K562 (cell line): ENCODE measurements around the gene OBSCN. TPM values are rescaled to one million over a fixed set of nuclear protein-coding genes. Genes with fewer than 3 reads are reported as not detected.

Experiments
- BCLAF1 ChIP-seq, 2 experiments: fragments of 450-650 bp in 1 of 2; IDR thresholded peaks; 2 replicates each; pipeline ENCODE4 v1.6.1; 2011 to 2017; ENCODE audit warnings: low read depth in 2 of 2, antibody characterized with exemption in 1 of 2, borderline replicate concordance in 1 of 2, low read length in 1 of 2, mild to moderate bottlenecking in 1 of 2, mixed read lengths in 1 of 2; ENCODE audit not compliant: control insufficient read depth in 1 of 2
- DNMT1 ChIP-seq: fragments of 450-650 bp; IDR thresholded peaks from 2 replicates; pipeline ENCODE4 v1.6.1; 2016; ENCODE audit warnings: antibody characterized with exemption, mild to moderate bottlenecking
- NR3C1 ChIP-seq: sonication (generic); formaldehyde crosslinking; IDR thresholded peaks from 2 replicates; pipeline ENCODE4 v1.8.1; 2022; ENCODE audit warnings: missing genetic modification reagents
- RAD21 ChIP-seq, 2 experiments: fragments of 250-450 bp in 1 of 2; fragments of 450-650 bp in 1 of 2; sonication (Bioruptor Pico) in 1 of 2; formaldehyde crosslinking in 1 of 2; IDR thresholded peaks in 1 of 2; conservative IDR thresholded peaks in 1 of 2; 2 replicates each; pipeline versions ENCODE4 v1.4.0 to v1.8.0; 2020 to 2022; ENCODE audit warnings: mild to moderate bottlenecking in 2 of 2, moderate library complexity in 1 of 2
- SMARCA5 ChIP-seq: fragments of 450-650 bp; IDR thresholded peaks from 2 replicates; pipeline ENCODE4 v1.6.1; 2016
- polyA plus RNA-seq, 8 experiments: library from polyadenylated mRNA; depleted of rRNA in 4 of 8; stranded (reverse) in 5 of 8; unstranded in 3 of 8; fragments of >200 nt; fragmentation: Nextera tagmentation in 2 of 8; fragmentation: Illumina TruSeq in 1 of 8; extraction: Ambion mirVana in 2 of 8; extraction: Trizol in 1 of 8; gene quantifications; 2 replicates each; pipeline versions ENCODE4 v1.2.1 to v1.2.3, GENCODE V29; 2011 to 2014; ENCODE audit warnings: inconsistent platforms in 1 of 8, missing spikeins in 1 of 8
- total RNA-seq, 7 experiments: library from RNA; depleted of rRNA in 6 of 7; stranded (reverse); fragments of >200 nt in 6 of 7; fragmentation: Illumina TruSeq in 2 of 7; extraction: Trizol in 2 of 7; gene quantifications; 2 replicates each; pipeline versions ENCODE4 v1.2.1 to v1.2.3, GENCODE V29; 2011 to 2021; ENCODE audit warnings: low replicate concordance in 1 of 7
- TF ChIP-seq, protein P1 (sequence below): fragments of 450-650 bp; IDR thresholded peaks from 2 replicates; pipeline ENCODE4 v1.6.1; 2017; ENCODE audit warnings: antibody characterized with exemption
- TF ChIP-seq, protein P2 (sequence below), 3 experiments: fragments of 200-800 bp in 1 of 3; sonication (Bioruptor generic) in 1 of 3; sonication (generic) in 1 of 3; formaldehyde crosslinking in 1 of 3; IDR thresholded peaks; 2 replicates each; pipeline versions ENCODE4 v1.6.1 to v1.8.0; 2016 to 2022; ENCODE audit warnings: mild to moderate bottlenecking in 2 of 3, missing compliant biosample characterization in 2 of 3, missing genetic modification characterization in 2 of 3, missing genetic modification reagents in 1 of 3
- TF ChIP-seq, protein P3 (sequence below), 2 experiments: IDR thresholded peaks in 1 of 2; conservative IDR thresholded peaks in 1 of 2; 2 replicates each; pipeline ENCODE4 v1.6.1; 2016; ENCODE audit warnings: low read depth in 2 of 2, mild to moderate bottlenecking in 1 of 2, missing compliant biosample characterization in 1 of 2, missing genetic modification characterization in 1 of 2, moderate library complexity in 1 of 2
- TF ChIP-seq, protein P4 (sequence below), 3 experiments: fragments of 200-800 bp in 1 of 3; fragments of 250-450 bp in 1 of 3; fragments of 450-650 bp in 1 of 3; sonication (Bioruptor Pico) in 1 of 3; sonication (Bioruptor generic) in 1 of 3; formaldehyde crosslinking in 1 of 3; IDR thresholded peaks; 2 replicates each; pipeline versions ENCODE4 v1.6.1 to v1.8.0; 2016 to 2022; ENCODE audit warnings: mild to moderate bottlenecking in 2 of 3, missing genetic modification characterization in 2 of 3, missing compliant biosample characterization in 1 of 3, moderate library complexity in 1 of 3

Gene OBSCN
- total and polyA plus RNA-seq, 9 of the 15 experiments (the other 6 are each of a cell fraction or from before 2014, with no cell fraction given) = 0.18 to 19.7 (median 3.6) TPM

DNA sequence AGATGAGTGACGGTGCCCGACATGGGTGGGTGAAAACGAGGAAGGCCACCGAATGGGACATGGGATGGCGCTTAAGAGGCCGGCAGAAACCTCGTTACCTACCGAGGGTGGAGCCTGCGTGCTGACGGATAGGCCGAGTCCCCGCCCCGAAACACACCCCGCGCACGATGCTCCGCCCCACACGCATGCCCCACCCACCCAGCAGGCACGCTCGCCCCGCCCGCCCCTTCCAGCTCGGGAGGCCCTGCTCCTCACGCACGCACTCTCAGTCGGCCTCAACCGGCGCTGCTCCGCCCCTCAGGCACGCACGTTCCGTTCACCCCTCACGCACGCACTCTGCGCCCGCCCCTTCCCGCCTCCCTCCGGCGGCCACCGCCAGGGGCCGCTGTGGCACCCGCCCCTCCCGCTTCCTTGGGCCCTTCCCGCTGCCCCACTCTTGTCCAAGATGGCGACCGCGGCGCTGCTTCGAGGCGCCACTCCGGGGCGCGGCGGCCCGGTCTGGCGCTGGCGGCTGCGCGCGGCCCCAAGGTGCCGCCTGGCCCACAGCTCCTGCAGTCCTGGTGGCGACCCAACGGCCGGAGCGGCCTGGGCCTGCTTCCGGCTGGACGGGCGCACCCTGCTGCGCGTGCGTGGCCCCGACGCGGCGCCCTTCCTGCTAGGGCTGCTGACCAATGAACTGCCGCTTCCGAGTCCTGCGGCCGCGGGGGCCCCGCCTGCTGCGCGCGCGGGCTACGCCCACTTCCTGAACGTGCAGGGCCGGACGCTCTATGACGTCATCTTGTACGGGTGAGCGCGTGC, 42.3 kb upstream of the OBSCN start, which contains the start of gene IBA57 (continued):
- TF ChIP-seq, protein P1, sequence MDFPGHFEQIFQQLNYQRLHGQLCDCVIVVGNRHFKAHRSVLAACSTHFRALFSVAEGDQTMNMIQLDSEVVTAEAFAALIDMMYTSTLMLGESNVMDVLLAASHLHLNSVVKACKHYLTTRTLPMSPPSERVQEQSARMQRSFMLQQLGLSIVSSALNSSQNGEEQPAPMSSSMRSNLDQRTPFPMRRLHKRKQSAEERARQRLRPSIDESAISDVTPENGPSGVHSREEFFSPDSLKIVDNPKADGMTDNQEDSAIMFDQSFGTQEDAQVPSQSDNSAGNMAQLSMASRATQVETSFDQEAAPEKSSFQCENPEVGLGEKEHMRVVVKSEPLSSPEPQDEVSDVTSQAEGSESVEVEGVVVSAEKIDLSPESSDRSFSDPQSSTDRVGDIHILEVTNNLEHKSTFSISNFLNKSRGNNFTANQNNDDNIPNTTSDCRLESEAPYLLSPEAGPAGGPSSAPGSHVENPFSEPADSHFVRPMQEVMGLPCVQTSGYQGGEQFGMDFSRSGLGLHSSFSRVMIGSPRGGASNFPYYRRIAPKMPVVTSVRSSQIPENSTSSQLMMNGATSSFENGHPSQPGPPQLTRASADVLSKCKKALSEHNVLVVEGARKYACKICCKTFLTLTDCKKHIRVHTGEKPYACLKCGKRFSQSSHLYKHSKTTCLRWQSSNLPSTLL = no peak
- TF ChIP-seq RAD21 (CRISPR knock-in tag; conservative IDR thresholded peaks at IDR 0.05 in 1 of 2, IDR thresholded peaks at IDR 0.05 in 1 of 2) (peak; percentile 23 to 30; a peak in 2 of 4 replicates), SMARCA5 (no peak), NR3C1 (CRISPR knock-in tag) (0 out of 2 replicates have a peak, but pooled peaks have one; percentile 59), DNMT1 (no peak), BCLAF1 (IDR thresholded peaks at IDR 0.05; ENCODE audit: borderline replicate concordance in 1 of 2, control insufficient read depth in 1 of 2, low read depth in 2 of 2, low read length in 1 of 2) (peak in 1 of 2 experiments; percentile 92; a peak in 2 of 4 replicates)
- TF ChIP-seq, protein P2, sequence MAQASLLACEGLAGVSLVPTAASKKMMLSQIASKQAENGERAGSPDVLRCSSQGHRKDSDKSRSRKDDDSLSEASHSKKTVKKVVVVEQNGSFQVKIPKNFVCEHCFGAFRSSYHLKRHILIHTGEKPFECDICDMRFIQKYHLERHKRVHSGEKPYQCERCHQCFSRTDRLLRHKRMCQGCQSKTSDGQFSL (CRISPR knock-in tag; IDR thresholded peaks at IDR 0.05) = peak; percentile 96
- TF ChIP-seq, protein P2 (tag; IDR thresholded peaks at IDR 0.05) = peak in 1 of 2 experiments; percentile 92; a peak in 2 of 4 replicates
- TF ChIP-seq, protein P3, sequence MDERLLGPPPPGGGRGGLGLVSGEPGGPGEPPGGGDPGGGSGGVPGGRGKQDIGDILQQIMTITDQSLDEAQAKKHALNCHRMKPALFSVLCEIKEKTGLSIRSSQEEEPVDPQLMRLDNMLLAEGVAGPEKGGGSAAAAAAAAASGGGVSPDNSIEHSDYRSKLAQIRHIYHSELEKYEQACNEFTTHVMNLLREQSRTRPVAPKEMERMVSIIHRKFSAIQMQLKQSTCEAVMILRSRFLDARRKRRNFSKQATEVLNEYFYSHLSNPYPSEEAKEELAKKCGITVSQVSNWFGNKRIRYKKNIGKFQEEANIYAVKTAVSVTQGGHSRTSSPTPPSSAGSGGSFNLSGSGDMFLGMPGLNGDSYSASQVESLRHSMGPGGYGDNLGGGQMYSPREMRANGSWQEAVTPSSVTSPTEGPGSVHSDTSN (CRISPR knock-in tag; IDR thresholded peaks at IDR 0.05; ENCODE audit: low read depth) = no peak
- TF ChIP-seq, protein P3 (tag; conservative IDR thresholded peaks at IDR 0.05; ENCODE audit: low read depth) = no peak
- TF ChIP-seq, protein P4, sequence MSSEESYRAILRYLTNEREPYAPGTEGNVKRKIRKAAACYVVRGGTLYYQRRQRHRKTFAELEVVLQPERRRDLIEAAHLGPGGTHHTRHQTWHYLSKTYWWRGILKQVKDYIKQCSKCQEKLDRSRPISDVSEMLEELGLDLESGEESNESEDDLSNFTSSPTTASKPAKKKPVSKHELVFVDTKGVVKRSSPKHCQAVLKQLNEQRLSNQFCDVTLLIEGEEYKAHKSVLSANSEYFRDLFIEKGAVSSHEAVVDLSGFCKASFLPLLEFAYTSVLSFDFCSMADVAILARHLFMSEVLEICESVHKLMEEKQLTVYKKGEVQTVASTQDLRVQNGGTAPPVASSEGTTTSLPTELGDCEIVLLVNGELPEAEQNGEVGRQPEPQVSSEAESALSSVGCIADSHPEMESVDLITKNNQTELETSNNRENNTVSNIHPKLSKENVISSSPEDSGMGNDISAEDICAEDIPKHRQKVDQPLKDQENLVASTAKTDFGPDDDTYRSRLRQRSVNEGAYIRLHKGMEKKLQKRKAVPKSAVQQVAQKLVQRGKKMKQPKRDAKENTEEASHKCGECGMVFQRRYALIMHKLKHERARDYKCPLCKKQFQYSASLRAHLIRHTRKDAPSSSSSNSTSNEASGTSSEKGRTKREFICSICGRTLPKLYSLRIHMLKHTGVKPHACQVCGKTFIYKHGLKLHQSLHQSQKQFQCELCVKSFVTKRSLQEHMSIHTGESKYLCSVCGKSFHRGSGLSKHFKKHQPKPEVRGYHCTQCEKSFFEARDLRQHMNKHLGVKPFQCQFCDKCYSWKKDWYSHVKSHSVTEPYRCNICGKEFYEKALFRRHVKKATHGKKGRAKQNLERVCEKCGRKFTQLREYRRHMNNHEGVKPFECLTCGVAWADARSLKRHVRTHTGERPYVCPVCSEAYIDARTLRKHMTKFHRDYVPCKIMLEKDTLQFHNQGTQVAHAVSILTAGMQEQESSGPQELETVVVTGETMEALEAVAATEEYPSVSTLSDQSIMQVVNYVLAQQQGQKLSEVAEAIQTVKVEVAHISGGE (CRISPR knock-in tag; IDR thresholded peaks at IDR 0.05) = peak in 2 of 3 experiments; percentile 63 to 81; a peak in 3 of 6 replicates
